HCT116 (cell line): ENCODE results near the gene MAP3K7CL. TPM values are rescaled to one million over a fixed set of nuclear protein-coding genes. Genes with fewer than 3 reads are reported as not detected.

Experiments
- ATAC-seq: fragments of 200-7000 bp; cut with Tn5 transposase; 2 replicates; pipeline ENCODE4 v1.9.1; 2020; ENCODE audit warnings: mild to moderate bottlenecking, moderate library complexity
- BruUV-seq: library from RNA; stranded (reverse); fragments of 400-500 nt; replicated peaks from 2 replicates; lab custom pipeline; 2021; lab: Mats Ljungman, UMichigan
- CTCF ChIA-PET: fragments of 300-600 bp; sonication (Branson Sonifier 250); formaldehyde crosslinking; loops from one replicate; lab custom pipeline; 2021; ENCODE audit warnings: antibody characterized with exemption; lab: Charles Lee
- POLR2A ChIA-PET: fragments of 300-600, 350-600 bp; sonication (Branson Sonifier 250); formaldehyde crosslinking; loops from one replicate; lab custom pipeline; 2021; ENCODE audit warnings: antibody characterized with exemption; lab: Charles Lee
- RAD21 ChIA-PET, 2 experiments: fragments of 300-600 bp; sonication (Branson Sonifier 250); formaldehyde crosslinking; loops; one replicate each; lab custom pipeline; 2023; ENCODE audit warnings: low total read pairs in 2 of 2; ENCODE audit not compliant: uncharacterized antibody in 2 of 2, unreplicated experiment in 2 of 2, low non-redundant PET in 1 of 2; lab: Charles Lee
- DNase-seq: peaks from one replicate; pipeline ENCODE4 v3.0.0-alpha.2; 2010; ENCODE audit warnings: low read depth, low spot score
- H2AFZ ChIP-seq: fragments of 200-600 bp; shearing (Covaris generic), sonication (generic); 2 replicates; pipeline ENCODE4 v1.6.1; 2017; ENCODE audit warnings: low read depth, mixed run types, mixed read lengths, antibody characterized with exemption, low read length; ENCODE audit not compliant: poor library complexity, severe bottlenecking
- H3K27ac ChIP-seq: 2 replicates; pipeline ENCODE4 v1.5.1; 2012; ENCODE audit warnings: low read depth, low read length
- H3K27me3 ChIP-seq: fragments of 200-600 bp; sonication (generic); 2 replicates; pipeline ENCODE4 v1.6.1; 2016; ENCODE audit warnings: mixed run types, low read length, mixed read lengths; ENCODE audit not compliant: insufficient read depth
- H3K36me3 ChIP-seq, 2 experiments: fragments of 200-500 bp in 1 of 2; fragments of 200-600 bp in 1 of 2; sonication (Bioruptor generic) in 1 of 2; sonication (generic) in 1 of 2; 2 replicates each; pipeline versions ENCODE4 v1.5.1 to v1.6.1; 2014 to 2016; ENCODE audit warnings: low read length in 2 of 2, inconsistent platforms in 1 of 2, mixed read lengths in 1 of 2, mixed run types in 1 of 2; ENCODE audit not compliant: insufficient read depth in 2 of 2, control insufficient read depth in 1 of 2
- H3K4me1 ChIP-seq, 2 experiments: fragments of 200-600 bp in 1 of 2; sonication (generic) in 1 of 2; 2 replicates each; pipeline versions ENCODE4 v1.5.1 to v1.6.1; 2012 to 2017; ENCODE audit warnings: low read length in 2 of 2, inconsistent platforms in 1 of 2, mild to moderate bottlenecking in 1 of 2, mixed read lengths in 1 of 2, mixed run types in 1 of 2, moderate library complexity in 1 of 2; ENCODE audit not compliant: insufficient read depth in 2 of 2, control insufficient read depth in 1 of 2
- H3K4me2 ChIP-seq: fragments of 200-600 bp; sonication (generic); 2 replicates; pipeline ENCODE4 v1.6.1; 2017; ENCODE audit warnings: mixed run types, low read length, mixed read lengths
- H3K4me3 ChIP-seq, 2 experiments: fragments of 200-600 bp in 1 of 2; sonication (generic) in 1 of 2; replicated peaks in 1 of 2; 2 replicates each; pipeline ENCODE4 v1.5.1; 2011 to 2016; ENCODE audit warnings: low read length in 2 of 2, control low read depth in 1 of 2, low read depth in 1 of 2, mild to moderate bottlenecking in 1 of 2, mixed read lengths in 1 of 2, mixed run types in 1 of 2
- H3K79me2 ChIP-seq: fragments of 200-600 bp; sonication (generic); 2 replicates; pipeline ENCODE4 v1.6.1; 2017; ENCODE audit warnings: mild to moderate bottlenecking, mixed run types, low read length, moderate library complexity, mixed read lengths; ENCODE audit not compliant: insufficient read depth
- H3K9ac ChIP-seq: fragments of 200-600 bp; sonication (generic); 2 replicates; pipeline ENCODE4 v1.6.1; 2016; ENCODE audit warnings: low read length, mixed read lengths
- H3K9me2 ChIP-seq: fragments of 200-600 bp; sonication (generic), shearing (Covaris generic); 2 replicates; pipeline ENCODE4 v1.6.1; 2017; ENCODE audit warnings: mixed run types, mild to moderate bottlenecking, moderate library complexity; ENCODE audit not compliant: insufficient read depth
- H3K9me3 ChIP-seq, 2 experiments: fragments of 200-500 bp in 1 of 2; fragments of 200-600 bp in 1 of 2; sonication (Bioruptor generic) in 1 of 2; sonication (generic) in 1 of 2; 2 replicates each; pipeline ENCODE4 v1.6.1; 2014 to 2017; ENCODE audit warnings: low read length in 2 of 2, mixed read lengths in 2 of 2, inconsistent platforms in 1 of 2, low read depth in 1 of 2, mild to moderate bottlenecking in 1 of 2, mixed run types in 1 of 2, moderate library complexity in 1 of 2; ENCODE audit not compliant: control insufficient read depth in 1 of 2, insufficient read depth in 1 of 2
- H4K20me1 ChIP-seq: fragments of 200-600 bp; sonication (generic), shearing (Covaris generic); 2 replicates; pipeline ENCODE4 v1.6.1; 2017; ENCODE audit warnings: mixed run types, mild to moderate bottlenecking, moderate library complexity; ENCODE audit not compliant: insufficient read depth
- ATF3 ChIP-seq: IDR thresholded peaks from 2 replicates; pipeline ENCODE4 v1.6.1; 2012
- ELF1 ChIP-seq: IDR thresholded peaks from 2 replicates; pipeline ENCODE4 v1.6.1; 2012; ENCODE audit warnings: low read depth, borderline replicate concordance
- EZH2phosphoT487 ChIP-seq: fragments of 200-600 bp; IDR thresholded peaks from 2 replicates; pipeline ENCODE4 v1.6.1; 2018; ENCODE audit warnings: antibody characterized with exemption, borderline replicate concordance
- RAD21 ChIP-seq: IDR thresholded peaks from 2 replicates; pipeline ENCODE4 v1.6.1; 2012; ENCODE audit warnings: low read depth, mild to moderate bottlenecking
- REST ChIP-seq: IDR thresholded peaks from 2 replicates; pipeline ENCODE4 v1.6.1; 2012; ENCODE audit warnings: low read depth
- SRF ChIP-seq: IDR thresholded peaks from 2 replicates; pipeline ENCODE4 v1.6.1; 2012; ENCODE audit warnings: low read depth
- TCF7L2 ChIP-seq: IDR thresholded peaks from 2 replicates; pipeline ENCODE4 v1.7.0; 2011; ENCODE audit warnings: borderline replicate concordance, inconsistent platforms; ENCODE audit not compliant: insufficient read depth, insufficient read length; ENCODE audit errors: extremely low read depth
- intact Hi-C: fragments of 100-400 bp; cut with micrococcal nuclease; formaldehyde crosslinking; loops from 2 replicates; pipeline ENCODE4 v1.10.0; 2022
- total RNA-seq: library from RNA; stranded (reverse); gene quantifications from one replicate; pipeline ENCODE4 v1.2.1, GENCODE V29; 2021; ENCODE audit not compliant: unreplicated experiment
- TF ChIP-seq, protein P1 (sequence below): IDR thresholded peaks from 2 replicates; pipeline ENCODE4 v1.6.1; 2011; ENCODE audit warnings: mild to moderate bottlenecking, low read length, moderate library complexity; ENCODE audit not compliant: insufficient replicate concordance; ENCODE audit errors: extremely low read depth

MAP3K7CL gene
- total RNA-seq, 1 experiment from 2014 or later, result 0.57 TPM

- ATAC-seq, result no peak
- intact Hi-C loops, result no loop called here
- H3K9me3 ChIP-seq, result no peaks in the 10 kb centered on the region
- no peaks in the 10 kb centered on the region for H3K4me1 ChIP-seq
- H3K9ac ChIP-seq, result no peak overlapping the region
- ChIA-PET CTCF (interaction anchor here (1.4 kb wide), 1 partner anchor 9 kb away, joined by 4 read pairs; no protein-coding TSS in a partner anchor), RAD21 (no interaction called here), POLR2A (no interaction called here)
- no peaks in the 10 kb centered on the region for H3K36me3 ChIP-seq
- DNase-seq, result no peak
- H4K20me1 ChIP-seq, result no peaks in the 10 kb centered on the region
- H3K27me3 ChIP-seq, result no peaks in the 10 kb centered on the region
- no peak overlapping the region for H3K4me2 ChIP-seq
- no peak overlapping the region for H2AFZ ChIP-seq
- BruUV-seq, result no TSS peak
- no peak for TF ChIP-seq RAD21
- TF ChIP-seq, protein P1, sequence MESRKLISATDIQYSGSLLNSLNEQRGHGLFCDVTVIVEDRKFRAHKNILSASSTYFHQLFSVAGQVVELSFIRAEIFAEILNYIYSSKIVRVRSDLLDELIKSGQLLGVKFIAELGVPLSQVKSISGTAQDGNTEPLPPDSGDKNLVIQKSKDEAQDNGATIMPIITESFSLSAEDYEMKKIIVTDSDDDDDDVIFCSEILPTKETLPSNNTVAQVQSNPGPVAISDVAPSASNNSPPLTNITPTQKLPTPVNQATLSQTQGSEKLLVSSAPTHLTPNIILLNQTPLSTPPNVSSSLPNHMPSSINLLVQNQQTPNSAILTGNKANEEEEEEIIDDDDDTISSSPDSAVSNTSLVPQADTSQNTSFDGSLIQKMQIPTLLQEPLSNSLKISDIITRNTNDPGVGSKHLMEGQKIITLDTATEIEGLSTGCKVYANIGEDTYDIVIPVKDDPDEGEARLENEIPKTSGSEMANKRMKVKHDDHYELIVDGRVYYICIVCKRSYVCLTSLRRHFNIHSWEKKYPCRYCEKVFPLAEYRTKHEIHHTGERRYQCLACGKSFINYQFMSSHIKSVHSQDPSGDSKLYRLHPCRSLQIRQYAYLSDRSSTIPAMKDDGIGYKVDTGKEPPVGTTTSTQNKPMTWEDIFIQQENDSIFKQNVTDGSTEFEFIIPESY, result no peak
- TF ChIP-seq SRF, result no peak
- no peak for TF ChIP-seq ELF1
- no peak for TF ChIP-seq REST
- no peak for TF ChIP-seq TCF7L2
- no peak for TF ChIP-seq ATF3
- TF ChIP-seq EZH2phosphoT487, result no peak
- no peak overlapping the region for H3K27ac ChIP-seq
- H3K9me2 ChIP-seq, result no peaks in the 10 kb centered on the region
- no peak overlapping the region for H3K4me3 ChIP-seq
- no peaks in the 10 kb centered on the region for H3K79me2 ChIP-seq
Measured at GRCh38 chr21:29155118-29155932, 24.9 kb downstream of the MAP3K7CL start.
